NCI-H187 treated with DMSO at 0.1 percent for 48 hours (cell line): Measurements from ENCODE around the gene UEVLD.

Experiments used
- DNase-seq: peaks from one replicate; lab custom pipeline; 2025; lab: John Stamatoyannopoulos, UW

UEVLD gene

DNA sequence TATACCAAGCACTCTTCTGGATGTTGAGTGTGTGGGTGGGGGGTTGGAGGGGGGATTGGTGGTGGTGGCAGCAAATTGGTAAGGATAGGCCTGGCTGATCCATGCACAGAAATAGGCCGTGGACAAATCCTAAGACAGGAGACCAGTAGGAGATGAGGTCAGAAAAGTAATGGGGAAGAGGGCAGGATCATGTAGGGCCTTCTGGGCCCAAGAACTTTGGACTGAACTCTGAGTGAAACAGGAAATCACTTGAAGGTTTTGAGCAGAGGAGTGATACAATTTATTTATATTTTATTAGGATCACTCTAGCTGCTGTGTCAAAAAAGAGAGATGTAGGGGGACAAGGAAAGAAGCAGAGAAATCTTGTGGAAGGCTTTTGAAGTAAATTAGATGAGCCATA lies 90.5 kb downstream of the UEVLD start:
- DNase-seq: no peak

DNA sequence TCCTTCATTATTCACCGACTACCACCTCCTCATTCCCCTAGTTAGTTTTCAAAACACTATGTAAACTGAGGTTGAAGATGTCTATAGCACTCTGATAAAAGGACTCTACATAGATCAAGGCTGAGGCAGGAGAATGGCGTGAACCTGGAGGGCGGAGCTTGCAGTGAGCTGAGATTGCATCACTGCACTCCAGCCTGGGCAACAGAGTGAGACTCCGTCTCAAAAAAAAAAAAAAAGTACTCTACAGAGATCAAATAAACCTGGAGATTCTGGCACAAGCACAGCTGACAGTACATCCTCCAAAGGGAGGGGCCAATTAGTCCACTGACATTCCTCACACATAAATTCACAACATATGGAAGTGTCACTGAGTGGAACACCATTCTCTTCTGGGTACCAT lies 92.8 kb downstream of the UEVLD start:
- no peak for DNase-seq

DNA sequence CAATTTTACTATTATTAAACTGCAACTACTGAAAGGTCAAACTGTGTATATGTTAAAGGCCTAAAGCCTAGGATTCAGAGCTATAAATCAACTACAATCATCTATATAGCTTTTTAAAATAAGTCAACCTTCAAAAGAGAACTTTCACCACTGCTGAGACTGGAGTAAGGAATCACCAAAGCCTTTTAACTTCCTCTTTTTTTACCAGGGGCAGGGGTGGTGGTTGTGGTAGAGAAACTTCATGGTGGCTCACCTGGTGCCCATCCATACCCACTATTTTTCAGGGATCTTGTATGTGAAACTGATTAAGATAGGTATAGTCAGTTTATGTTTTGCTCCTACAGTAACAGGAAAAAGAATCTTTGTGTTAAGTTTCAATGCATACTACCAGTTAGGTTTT lies 93.3 kb downstream of the UEVLD start:
- no peak for DNase-seq

DNA sequence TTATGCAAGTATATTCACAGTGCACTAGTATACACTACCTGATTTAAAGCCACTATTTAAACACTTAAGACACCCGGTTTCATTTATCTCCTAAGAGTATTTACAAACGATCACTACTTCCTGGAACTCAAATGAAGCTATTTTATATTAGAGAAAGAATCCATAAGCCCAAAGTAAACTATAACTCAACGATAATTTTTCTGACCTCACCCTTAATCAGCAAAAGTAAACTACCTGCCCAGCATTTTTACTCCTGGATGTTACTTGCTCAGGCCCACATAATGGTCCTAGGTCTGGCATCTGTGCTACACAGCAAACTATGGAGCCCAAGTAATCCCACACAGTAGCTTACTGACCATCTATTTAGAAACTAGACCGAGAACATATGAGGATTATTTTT lies 95.2 kb downstream of the UEVLD start:
- DNase-seq: no peak

DNA sequence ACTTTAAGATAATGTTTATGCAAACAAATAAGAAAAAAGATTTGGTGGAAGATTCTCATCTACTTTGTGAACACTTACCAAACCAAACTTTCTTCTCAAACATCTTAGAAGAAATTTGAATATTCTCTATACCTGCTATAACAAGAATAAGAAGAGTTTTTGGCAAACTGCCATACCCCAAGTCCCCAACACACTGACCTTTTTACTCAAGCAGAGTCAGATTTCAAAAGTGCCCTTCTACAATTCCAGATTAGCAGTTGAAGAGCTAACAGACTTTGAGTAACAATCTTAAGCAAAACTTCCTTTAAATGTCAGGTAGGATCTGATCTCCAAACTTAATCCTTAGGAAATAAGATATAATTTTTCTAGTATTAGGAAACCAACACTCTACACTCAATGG lies 95.6 kb downstream of the UEVLD start:
- no peak for DNase-seq

DNA sequence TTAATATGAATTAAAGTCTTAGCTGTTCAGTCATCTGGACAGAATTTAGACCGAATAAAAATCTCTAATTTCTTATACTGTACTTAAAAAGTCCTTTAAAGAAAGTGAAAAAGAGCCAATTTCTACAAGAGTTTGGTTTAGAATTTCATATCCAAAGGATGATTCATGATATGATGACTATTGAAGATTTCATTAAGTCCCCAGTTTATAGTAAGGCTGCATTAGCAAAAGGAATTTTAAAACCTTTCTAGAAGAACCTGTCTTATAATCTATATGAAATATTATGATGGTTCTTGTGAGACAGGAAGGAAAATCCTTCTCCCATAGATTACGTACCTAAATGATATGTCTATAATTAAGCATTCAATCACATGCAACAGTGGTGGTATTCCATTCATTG lies 96.6 kb downstream of the UEVLD start:
- DNase-seq: no peak

DNA sequence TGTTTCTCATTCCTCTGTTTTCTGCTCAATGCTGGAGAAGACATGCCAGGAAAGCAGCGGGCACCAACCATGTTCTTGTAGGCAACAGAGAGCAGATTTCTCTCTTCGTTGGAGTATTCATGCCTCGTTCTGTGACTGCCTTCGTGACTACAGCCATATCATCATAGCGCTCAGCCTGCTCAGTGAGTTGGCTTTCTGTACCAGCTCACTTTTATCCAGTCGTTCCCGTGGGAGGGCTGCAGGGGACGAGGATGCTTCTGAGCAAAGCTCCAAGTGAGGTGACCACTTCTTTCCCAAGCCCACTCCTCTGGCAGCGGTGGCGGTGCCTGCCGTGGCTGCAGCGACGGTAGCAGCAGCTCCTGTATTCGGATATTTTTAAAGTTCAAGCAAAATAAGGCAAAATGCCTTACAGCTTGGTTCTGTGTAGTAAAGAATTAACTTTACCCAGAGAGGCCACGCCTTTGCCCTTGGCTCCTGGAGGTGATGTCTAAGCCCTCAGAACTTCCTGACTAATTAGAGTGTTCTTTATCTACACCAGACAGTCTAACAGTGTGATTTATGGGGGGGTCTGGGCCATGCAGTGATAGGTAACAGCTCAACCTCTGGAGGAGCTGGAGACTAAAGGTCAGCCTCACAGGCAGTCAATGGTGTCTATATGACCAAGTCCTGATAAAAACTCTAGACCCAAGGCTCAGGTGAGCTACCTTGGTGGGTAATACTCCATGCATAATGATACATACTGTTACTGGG lies 97.6 kb downstream of the UEVLD start:
- no peak for DNase-seq

DNA sequence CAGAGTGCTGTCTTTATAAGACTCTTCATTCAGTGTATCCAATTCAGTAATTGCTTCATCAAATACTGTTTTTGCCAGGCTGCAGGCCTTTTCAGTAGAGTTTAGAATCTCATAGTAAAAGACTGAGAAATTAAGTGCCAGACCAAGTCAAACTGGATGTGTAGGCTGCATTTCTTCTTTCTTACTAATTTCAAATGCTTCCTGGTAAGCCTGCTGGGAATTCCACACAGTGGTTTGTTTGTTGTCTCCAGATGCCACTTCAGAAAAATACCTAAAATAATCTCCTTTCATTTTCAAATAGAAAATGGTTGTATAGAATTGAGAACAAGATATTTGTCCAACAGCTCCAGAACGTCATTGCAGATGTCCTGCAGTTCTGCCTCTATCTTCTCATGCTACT lies 98.2 kb downstream of the UEVLD start:
- no peak for DNase-seq

DNA sequence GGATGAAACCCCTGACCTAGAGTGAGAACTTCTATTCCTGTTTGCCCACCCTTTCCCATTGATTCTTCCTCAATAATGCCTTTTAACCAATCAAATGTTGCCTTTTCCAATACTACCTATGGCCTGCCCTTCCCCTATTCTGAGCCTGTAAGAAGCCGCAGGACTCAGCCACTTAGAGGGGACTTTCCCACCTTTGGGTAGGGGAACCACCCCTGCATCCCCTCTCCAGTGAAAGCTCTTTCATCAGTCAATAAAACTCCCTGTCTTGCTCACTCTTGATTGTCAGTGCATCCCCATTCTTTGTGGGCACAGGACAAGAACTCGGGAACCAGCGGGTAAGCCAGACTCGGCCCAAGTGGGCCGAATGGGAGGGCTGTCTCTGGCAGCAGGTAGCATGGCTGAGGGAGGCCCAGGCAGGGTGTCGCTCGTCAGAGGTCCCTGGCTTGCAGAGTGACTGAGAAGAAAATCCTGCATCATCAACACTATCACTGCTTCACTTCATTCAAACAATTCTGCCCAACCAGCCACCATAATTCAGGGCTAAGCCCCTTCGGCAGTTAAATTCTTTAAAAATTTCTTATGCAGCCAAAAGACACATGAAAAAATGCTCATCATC lies 102.5 kb downstream of the UEVLD start:
- no peak for DNase-seq
